Activated CD4-positive, alpha-beta T cell treated with anti-CD3 and anti-CD28 coated beads, Interleukin-2, Interleukin-6, amounts not matched to agents 100 ng/mL and 50 ng/mL, durations not matched to agents 16 hours and 8 hours (primary cell): ENCODE measurements around the gene POLN.

Experiments used
- DNase-seq: peaks from one replicate; pipeline ENCODE4 v3.0.0-alpha.2; 2020

The POLN gene

DNA sequence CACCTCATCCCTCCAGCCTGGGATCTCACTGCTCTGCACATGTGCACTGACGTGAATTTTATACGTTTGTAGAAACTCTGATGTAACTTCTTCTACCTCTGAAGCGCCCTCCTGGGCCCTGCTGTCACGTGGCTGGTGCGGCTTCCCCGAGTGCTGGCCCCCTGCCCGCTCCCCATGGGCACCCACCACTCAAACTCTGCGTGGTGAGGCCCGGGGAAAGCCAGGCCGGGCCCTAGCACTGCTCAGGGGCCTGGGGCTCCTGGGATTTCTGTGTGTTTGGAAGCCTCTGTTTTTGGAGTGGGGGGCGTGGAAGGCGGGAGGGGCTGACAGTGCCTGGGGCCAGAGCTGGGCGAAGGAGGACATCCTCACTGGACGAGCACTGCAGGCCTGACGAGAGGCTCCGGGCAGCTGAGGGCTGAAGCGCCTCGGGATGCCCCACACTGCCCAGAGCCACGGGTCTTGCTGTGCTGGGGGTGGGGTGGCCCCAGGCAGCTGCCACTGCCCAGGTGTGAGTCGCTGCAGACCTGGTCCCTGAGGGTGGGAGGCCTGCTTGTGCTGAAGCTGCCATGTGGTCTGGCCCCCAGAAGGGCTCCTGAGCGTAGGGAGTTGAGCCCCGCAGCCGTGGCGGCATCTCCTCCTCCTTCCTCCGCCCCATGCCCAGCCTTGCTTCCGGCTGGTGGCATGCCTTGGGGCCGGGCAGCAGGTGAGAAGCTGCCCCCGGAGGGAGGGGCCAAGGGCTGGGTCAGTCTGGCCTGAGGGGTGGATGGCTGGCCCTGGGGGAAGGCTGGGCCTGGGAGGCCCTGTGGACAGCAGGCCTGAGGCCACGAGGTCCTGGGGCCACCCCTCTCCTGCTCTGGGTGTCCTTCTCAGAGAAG lies 175.1 kb downstream of the POLN start:
- DNase-seq: no peak

DNA sequence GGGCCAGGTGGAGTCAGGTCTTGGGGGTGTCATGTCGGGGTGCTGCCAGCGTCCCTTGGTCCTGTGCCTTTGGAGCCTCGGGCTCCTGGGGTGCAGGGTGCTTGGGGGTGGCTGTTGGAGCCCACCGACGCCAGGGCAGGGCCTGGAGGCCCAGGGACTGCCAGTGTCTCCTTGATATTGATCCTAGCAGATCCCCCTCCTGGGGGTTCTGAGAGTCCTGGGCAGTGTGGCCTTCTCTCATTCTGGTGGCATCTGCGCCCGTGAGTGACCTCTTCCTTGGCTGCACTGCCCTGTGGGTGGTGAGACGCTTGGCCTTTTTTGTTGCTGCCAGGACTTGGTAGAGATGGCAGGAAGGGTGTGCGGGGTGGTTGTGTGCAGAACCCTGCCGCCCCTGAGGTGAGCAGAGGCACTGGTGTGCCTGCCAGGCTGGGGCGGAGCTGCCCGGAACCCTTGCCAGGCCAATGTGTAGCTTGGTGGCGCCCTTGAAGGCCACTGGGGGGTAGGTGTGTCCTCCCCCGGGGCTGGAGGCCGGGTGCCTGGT lies 175.8 kb downstream of the POLN start:
- no peak for DNase-seq

DNA sequence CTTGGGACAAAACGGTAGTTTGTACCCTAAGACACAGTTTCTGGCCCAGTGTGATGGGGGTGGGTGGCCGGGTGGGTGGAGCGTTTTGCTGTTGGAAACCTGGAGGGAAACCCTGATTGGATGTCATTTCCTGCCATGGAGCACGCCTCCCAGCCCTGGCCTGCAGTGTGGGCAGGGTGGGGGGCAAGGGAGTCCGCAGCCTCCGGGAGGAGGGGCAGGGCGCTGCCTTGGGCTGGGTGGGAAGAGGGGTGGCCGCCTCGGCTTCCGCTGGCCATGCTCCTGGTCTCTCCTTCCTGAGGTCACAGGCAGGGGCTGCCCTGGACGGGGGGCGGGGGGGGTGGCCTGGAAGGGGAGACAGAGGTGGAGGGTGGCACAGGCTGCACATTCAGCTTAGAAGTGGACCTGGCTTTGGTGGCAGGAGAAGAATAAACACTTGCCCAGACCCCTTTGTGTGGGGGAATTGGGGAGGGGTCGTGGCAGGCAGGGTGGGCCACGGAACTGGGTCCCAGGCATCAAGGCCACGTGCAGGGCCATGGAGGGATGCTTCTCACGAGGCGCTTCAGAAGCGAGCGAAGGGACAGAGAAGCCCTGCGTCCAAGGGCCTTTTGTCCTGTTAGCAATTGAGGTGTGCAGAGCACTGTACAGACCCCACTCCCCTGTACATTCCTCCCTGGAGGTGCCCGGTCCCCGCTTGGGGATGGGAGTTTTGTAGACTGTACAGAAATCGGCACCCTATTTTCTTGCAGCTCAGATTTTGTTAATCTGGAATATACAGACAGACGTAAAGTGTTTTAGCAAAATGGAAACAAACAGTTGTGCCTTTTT lies 176.6 kb downstream of the POLN start:
- no peak for DNase-seq

DNA sequence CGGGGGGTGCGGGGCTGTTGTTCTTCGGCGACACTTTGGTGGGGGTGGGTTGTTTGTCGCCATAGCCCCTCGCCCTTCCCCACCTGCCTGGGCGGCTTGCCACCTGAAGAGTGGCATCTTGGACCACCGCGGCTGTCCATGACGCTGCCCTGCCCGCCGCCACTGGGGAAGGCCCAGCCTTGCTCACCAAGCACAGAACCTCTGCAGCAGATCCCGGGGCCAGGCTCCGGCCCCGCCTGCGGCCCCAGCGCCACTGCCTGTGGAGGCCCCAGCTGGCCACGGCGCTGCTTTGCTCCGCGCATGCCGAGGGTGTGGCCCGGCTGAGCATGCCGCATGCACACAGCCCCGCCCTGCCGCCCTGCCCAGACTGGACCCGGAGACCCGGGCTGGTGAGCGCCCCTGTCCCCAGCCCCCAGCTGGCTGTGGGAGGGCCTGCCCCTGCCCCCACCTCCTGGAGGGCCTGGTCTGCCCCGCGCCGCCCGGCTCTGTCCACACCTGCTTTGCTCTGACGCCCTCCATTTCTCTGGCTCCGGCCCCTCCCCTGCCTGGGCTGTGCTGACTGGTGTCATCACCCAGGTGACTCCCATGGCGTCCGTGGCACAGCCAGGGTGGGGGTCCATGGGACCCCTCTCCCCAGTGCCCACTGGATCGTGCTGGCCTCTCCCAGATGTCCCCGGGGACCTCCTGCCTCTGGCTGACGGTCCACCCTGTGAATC lies 177.5 kb downstream of the POLN start:
- DNase-seq: no peak

DNA sequence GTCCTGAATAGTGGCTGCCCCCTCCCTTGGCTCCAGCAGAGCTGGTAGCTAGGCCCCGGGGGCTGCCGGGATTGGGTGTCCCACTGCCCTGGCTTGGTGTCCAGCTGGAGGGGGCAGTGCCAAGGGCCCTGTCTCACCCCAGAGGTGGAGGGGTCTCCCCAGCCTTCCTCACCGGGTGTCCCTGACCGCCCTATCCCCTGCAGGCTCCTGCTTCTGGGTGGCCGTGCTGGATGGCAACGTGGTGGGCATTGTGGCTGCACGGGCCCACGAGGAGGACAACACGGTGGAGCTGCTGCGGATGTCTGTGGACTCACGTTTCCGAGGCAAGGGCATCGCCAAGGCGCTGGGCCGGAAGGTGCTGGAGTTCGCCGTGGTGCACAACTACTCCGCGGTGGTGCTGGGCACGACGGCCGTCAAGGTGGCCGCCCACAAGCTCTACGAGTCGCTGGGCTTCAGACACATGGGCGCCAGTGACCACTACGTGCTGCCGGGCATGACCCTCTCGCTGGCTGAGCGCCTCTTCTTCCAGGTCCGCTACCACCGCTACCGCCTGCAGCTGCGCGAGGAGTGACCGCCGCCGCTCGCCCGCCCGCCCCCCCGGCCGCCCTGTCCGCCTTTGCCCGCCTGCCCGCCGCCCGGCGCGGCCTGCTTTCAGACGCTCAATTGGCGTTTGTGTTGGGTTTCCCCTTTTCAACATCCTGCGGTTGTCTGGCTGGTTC lies 178.2 kb downstream of the POLN start:
- DNase-seq: no peak

DNA sequence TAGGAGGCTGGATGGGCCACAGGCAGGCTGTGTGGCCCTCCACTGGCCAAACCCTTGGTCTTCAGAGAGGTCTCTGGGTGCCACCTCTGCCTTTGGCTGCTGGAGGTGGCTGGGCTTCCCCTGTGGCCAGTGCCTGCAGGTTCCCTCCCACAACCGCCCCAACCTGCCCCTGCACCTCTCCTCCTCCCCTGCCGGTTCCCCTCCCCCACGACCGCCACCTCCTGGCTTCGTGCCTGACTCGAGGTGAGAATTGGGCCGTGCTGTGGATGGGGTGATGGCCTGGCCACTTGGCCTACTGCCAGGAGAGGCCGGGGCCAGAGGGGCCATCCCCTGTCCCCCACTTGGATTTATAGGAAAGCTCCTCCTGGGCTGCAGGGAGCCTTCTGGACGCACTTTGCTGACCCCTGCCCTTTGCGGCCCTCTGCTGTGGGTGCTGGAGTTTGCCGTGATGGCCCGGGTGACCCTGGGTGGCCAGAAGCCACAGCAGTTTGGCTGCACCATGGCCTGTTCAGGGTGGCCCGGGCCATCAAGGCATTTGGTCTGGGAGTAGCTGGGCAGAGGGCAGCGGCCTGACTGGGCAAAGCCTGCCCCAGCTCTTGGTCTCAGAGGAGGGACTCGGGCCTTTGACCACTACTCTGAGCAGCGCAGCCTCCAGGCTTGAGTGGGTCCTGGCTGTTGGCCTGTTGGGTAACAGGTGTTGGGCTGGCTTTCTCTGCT lies 179.0 kb downstream of the POLN start:
- no peak for DNase-seq

DNA sequence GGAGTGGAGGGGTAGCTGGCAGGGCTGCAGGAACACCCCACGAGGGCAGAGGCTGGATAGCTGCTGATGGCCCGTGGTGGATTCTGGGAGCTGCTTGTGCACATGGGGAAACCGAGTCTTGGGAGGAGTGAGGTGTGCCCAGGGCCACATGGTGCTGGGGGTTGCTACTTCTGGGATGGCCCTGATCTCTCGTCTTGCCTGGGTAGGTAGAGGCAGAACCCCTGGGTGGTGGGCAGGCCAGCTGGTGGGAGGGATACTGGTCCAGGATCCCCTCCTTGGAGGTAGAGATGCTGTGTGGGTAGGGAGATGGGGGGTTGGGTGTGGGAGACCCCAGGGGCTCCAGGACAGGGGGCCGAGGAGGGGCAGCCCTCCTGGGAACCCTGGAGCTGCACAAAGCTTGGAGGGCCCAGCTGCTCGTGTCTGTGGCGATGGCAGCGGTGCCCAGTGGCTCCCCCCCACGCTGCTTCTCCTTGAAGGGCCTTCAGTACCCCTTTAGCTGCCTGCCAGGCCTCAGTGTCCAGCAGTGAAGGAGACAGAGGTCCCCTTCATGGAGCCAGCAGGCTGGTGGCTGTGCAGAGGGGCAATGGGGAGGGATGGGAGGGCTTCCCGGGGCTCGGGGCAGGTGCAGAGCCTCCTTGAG lies 179.6 kb downstream of the POLN start:
- no peak for DNase-seq

DNA sequence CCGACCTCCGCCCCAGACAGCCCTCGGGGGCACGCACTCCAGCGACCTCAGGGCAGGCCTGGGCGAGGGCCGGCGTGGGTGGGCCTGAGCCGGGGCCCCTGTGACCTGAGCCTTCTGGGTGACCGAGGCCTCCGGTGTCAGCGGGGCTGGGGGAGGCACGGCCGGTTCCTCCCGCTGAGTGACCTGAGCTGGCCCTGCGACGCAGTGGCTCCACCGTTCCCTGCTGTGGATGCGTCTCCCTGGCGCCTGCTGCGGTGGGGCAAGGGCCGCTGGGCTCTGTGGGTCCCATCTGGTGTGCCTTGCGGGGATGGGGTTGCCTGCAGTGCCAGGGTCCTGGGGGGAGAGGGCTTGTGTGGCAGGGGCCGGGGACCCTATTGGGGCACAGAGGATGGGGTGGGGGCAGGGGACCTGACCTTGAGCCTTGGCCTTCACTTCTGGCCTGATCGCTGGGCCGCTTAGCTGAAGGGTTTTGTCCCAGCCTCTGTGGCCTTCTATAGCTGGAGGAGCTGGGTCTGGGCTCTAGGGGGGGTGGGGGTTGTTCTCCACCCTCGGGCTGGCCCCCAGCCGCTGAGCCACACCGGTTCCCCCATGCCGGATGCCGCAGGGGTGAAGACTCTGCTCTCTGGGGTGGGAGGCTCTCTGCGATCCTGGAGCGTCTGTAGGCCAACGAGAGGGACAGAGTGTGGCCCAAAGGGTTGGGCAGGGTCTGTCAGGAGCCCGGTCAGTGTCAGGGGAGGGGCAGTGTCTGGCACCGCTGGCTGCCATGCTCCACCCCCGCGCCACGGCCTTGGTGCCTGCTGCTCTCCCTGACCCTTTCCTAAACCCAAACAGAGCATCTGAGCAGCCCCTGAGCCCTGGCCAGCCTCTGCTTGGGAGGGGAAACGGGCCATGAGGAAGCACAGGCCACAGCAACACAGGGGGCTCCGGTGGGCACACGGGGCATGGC lies 180.5 kb downstream of the POLN start:
- no peak for DNase-seq

DNA sequence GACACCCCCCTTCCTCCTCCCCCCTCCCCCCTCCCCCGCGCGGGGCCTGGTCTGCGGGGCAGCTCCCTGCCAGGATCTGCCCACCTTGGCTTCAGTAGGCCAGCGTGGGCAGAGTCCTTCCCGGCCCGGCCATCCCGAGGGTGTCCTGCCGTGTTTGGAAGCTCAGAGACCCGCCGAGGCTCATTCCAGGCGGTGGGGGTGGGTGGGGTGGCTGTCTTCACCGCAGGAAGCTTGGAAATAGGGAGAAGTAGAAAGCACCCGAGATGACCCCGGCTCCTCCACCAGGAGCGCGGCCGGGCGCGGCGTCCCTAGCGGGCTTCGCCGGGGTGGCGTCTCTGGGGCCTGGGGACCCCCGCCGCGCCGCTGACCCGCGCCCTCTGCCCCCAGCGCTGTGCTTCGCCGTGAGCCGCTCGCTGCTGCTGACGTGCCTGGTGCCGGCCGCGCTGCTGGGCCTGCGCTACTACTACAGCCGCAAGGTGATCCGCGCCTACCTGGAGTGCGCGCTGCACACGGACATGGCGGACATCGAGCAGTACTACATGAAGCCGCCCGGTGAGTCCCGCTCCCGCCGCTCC lies 181.2 kb downstream of the POLN start:
- DNase-seq: no peak

DNA sequence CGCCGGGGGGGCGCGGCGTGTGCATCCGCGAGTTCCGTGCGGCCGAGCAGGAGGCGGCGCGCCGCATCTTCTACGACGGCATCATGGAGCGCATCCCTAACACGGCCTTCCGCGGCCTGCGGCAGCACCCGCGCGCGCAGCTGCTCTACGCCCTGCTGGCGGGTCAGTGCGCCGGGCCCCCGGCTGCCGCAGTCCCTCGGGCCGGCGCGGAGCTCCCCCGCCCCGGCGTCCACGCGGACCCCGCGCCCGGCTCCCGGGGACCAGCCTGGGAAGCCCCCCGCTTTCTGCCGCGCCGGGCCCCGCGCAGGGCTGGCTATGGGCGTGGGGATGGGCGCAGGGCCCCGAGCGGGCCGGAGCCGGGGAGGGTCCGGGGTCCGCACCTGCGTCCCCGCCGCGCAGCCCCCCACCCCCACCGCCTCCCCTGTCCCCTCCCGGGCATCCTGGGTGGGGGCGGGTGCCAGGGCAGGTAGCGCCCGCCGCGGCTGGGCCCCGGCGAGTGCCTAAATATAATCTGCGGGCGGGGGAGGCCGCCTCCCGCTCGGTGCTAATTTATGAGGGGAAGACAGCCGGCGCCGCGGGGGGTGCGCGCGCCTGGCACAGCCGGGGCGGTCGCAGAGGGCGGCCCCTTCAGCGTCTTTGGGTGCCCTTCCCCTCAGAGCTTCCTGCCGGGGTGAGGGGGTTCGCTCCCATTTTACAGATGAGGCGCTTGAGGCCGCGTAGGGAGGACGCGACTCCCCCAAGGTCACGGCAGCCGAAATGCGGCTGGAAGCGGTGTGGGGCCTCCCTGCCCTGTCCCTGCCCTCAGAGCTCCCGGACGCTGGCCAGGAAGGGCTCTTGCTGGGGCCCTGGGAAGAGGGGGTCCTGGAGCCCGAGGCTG lies 182.0 kb downstream of the POLN start:
- DNase-seq: no peak

DNA sequence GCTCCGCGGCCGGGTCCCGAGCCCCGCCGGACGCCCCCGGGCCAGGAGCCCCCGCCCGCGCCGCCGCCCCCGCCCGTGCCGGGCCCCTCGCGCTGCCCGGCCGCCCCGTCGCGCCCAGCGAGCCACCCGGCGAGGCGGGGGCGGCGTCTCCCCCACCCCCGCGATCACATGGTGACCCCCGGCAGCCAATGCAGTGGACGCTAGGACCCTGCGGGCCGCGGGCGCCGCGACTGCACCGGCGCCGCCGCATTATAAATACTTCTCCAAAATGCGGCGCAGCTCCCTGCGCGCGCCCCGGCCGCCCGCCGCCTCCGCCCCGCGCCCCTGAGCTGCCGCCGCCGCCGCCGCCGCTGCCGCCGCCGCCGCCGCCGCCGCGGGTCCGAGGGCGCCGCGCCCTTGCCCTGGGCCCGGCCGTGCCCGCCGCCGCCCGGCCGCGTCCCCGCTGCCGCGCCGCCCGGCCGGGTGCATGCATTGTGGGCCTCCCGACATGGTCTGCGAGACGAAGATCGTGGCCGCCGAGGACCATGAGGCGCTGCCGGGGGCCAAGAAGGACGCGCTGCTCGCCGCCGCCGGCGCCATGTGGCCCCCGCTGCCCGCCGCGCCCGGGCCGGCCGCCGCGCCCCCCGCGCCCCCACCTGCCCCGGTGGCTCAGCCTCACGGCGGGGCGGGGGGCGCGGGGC lies 182.7 kb downstream of the POLN start, which contains the start of gene NAT8L:
TSS of gene NAT8L (plus strand) at position 282 of the 680 bp plus-strand sequence. CDS start at position 467, 185 bp downstream.
- no peak for DNase-seq

DNA sequence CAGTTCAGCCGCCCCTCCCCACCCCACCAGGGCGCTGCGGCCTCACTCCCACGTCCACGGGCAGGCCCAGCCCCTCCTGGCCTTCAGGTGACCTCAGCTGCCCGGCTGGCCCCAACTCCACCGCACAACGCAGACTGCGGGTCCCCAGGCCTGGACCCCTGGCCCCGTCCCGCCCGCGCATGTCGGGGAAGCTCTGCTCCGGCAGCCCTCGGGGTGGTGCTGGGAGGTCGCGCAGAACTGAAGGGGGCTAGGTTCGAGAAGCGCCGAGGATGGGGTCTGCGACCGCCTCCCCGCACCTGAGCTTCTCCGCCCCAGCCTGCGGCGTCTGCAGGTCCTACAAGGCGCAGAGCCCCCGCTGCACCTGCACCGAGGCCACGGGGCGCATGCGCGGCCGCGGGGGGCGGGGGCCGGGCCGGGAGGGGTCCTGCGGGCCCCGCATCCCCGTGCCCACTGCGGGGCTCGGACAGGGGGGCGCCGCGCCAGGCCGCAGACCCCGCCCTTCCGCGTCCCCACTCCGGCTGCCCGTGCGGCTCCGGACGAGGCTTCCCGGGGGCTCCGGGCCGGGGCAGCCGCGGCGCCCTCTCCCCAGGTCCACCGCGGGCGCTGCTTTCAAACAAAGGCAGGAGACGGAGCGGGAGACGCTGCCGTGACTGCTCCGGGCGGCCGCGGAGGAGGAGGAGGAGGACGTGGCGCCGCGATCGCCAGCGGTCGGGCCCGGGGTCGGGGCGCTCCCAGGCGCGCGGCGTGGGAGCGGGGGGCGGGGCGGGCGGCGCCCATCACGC lies 183.5 kb downstream of the POLN start:
- no peak for DNase-seq

DNA sequence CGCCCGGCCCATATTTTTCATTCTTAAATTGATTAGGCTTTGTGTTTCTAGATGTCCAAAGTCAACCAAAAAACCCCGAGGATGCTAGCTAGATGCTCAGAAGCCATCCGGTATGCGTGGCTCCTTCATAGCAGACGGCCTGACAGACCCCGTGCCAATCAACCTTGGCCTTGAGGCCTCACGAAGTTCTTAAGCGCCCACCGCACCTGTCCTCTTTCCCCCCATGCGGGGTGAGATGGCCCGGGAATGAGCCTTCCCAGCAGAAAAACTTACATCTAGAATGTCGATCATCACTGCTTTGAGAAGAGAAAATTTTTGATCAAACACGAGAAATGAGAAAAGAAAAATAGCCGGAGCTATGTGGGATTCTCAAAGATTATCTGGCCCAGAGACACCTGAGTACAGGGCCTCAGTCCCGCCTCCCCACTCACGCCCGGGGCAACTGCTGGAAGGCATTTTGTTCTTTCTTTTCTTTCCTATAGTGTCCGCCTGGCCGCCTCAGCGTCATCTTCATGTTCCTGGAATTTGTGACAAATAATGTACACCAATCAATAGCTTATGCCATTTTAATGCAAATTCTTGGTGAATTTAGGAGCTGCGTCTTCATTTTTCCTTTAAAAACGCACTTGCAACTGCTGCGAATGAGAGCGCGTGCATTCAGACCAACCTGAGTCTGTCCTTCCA lies 184.4 kb downstream of the POLN start:
- DNase-seq: no peak

DNA sequence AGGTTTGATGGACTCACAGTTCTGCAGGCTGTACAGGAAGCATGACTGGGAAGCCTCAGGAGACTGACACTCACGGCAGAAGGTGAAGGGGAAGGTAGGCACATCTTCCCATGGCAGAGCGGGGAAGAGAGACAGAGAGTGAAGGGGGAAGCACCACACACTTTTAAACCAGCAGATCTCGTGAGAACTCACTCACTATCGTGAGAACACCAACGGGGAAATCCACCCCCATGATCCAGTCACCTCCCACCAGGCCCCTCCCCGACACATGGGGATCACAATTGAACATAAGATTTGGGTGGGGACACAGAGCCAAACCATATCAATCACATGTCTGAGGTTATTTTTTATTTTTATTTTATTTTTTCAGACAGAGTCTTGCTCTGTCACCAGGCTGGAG lies 187.7 kb downstream of the POLN start:
- DNase-seq: no peak

DNA sequence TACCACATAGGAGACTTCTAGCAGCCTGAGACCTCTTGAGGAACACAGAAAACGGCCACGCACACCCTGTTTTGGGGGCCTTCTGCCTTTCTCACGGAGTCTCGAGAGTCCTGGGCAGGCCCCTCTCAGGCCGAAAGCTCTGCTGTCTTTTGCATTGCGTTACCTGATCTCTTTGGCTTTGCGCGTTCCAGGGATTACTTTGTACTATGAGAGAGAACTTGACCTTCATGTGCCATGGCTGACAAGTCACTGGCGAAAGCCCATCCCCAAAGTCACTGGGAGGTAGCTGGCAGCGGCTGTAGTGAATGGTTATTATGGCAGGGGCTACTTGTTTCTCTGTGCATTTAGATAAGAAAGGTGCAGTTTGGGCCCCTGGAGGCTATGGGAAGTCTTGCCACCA lies 190.8 kb downstream of the POLN start:
- no peak for DNase-seq

DNA sequence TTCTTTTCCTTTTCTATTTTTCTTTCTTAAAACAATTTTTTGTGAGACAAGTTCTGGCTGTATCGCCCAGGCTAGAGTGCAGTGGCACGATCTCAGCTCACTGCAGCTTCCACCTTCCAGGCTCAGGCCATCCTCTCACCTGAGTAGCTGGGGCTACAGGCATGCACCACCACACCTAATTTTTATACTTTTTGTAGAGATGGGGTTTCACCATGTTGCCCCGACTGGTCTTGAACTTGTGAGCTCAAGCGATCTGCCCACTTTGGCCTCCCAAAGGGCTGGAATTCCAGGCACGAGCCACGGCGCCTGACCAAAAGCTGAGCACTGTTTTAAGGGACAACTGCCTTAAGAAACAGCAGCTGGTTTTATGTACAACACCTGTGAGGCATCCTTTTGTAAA lies 192.1 kb downstream of the POLN start:
- no peak for DNase-seq
